PC-9 (cell line): ENCODE measurements around the gene STX5. TPM values are rescaled to one million over a fixed set of nuclear protein-coding genes. Genes with fewer than 3 reads are reported as not detected.

ENCODE experiments used
- Bru-seq: library from RNA; stranded (reverse); fragments of 400-500 nt; gene quantifications from one replicate; lab custom pipeline; 2021; lab: Mats Ljungman, UMichigan
- BruChase-seq, 2 experiments: library from RNA; stranded (reverse); fragments of 400-500 nt; gene quantifications; one replicate each; lab custom pipeline; 2021; lab: Mats Ljungman, UMichigan
- BruUV-seq: library from RNA; stranded (reverse); fragments of 400-500 nt; replicated peaks from 2 replicates; lab custom pipeline; 2021; lab: Mats Ljungman, UMichigan
- CTCF ChIA-PET: fragments of 300-600 bp; sonication (Branson Sonifier 250); formaldehyde crosslinking; loops from one replicate; lab custom pipeline; 2022; ENCODE audit warnings: antibody characterized with exemption; lab: Charles Lee
- POLR2A ChIA-PET: fragments of 300-600 bp; sonication (Branson Sonifier 250); formaldehyde crosslinking; loops from one replicate; lab custom pipeline; 2022; ENCODE audit warnings: antibody characterized with exemption; ENCODE audit not compliant: unreplicated experiment; lab: Charles Lee
- DNase-seq, 2 experiments: peaks; one replicate each; pipeline versions ENCODE4 v3.0.0 to v3.0.0-alpha.2; 2015 to 2022; ENCODE audit warnings: mixed read lengths in 1 of 2
- H2AFZ ChIP-seq: fragments of 200-600 bp; sonication (generic); 2 replicates; pipeline ENCODE4 v1.8.1; 2017; ENCODE audit warnings: antibody characterized with exemption
- H3F3A ChIP-seq: fragments of 200-600 bp; sonication (generic); 2 replicates; pipeline ENCODE4 v1.8.1; 2017; ENCODE audit warnings: antibody characterized with exemption, mild to moderate bottlenecking, low read depth; ENCODE audit not compliant: insufficient read depth
- H3K27ac ChIP-seq: fragments of 200-600 bp; sonication (generic); 2 replicates; pipeline ENCODE4 v1.6.1; 2016; ENCODE audit warnings: mixed run types
- H3K27me3 ChIP-seq: fragments of 200-600 bp; sonication (generic); 2 replicates; pipeline ENCODE4 v1.6.1; 2016; ENCODE audit warnings: low read depth, mixed run types; ENCODE audit not compliant: insufficient read depth
- H3K36me3 ChIP-seq: fragments of 200-600 bp; sonication (generic); 2 replicates; pipeline ENCODE4 v1.6.1; 2016; ENCODE audit warnings: low read depth, mixed run types
- H3K4me1 ChIP-seq: fragments of 200-600 bp; sonication (generic); replicated peaks from 2 replicates; pipeline ENCODE4 v1.6.1; 2016; ENCODE audit warnings: mixed run types; ENCODE audit not compliant: insufficient read depth
- H3K4me2 ChIP-seq: fragments of 200-600 bp; sonication (generic); 2 replicates; pipeline ENCODE4 v1.6.1; 2017; ENCODE audit warnings: mixed run types
- H3K4me3 ChIP-seq: fragments of 200-600 bp; sonication (generic); 2 replicates; pipeline ENCODE4 v1.6.1; 2016; ENCODE audit warnings: mixed run types
- H3K79me2 ChIP-seq: fragments of 200-600 bp; sonication (generic); 2 replicates; pipeline ENCODE4 v1.6.1; 2017; ENCODE audit warnings: low read depth, mixed run types
- H3K9me2 ChIP-seq: fragments of 200-600 bp; sonication (generic); 2 replicates; pipeline ENCODE4 v1.8.1; 2017; ENCODE audit warnings: mild to moderate bottlenecking; ENCODE audit not compliant: insufficient read depth
- H3K9me3 ChIP-seq: fragments of 200-600 bp; sonication (generic); 2 replicates; pipeline ENCODE4 v1.8.1; 2016; ENCODE audit warnings: low read depth; ENCODE audit not compliant: insufficient read depth
- H4K20me1 ChIP-seq: fragments of 200-600 bp; sonication (generic); 2 replicates; pipeline ENCODE4 v1.8.1; 2017; ENCODE audit not compliant: insufficient read depth
- CTCF ChIP-seq: fragments of 200-600 bp; sonication (generic); conservative IDR thresholded peaks from 2 replicates; pipeline ENCODE4 v1.6.1; 2017; ENCODE audit warnings: mixed run types, antibody characterized with exemption, mild to moderate bottlenecking, moderate library complexity
- EZH2 ChIP-seq: fragments of 200-600 bp; sonication (generic); IDR thresholded peaks from 2 replicates; pipeline ENCODE4 v1.8.0; 2017; ENCODE audit warnings: antibody characterized with exemption, low read depth
- intact Hi-C: fragments of 100-400 bp; cut with micrococcal nuclease; formaldehyde crosslinking; loops from one replicate; pipeline ENCODE4 v1.10.0; 2022; ENCODE audit not compliant: unreplicated experiment
- long read RNA-seq: library from polyadenylated mRNA; stranded (forward); transcript quantifications from one replicate; pipeline ENCODE4 v2.0.0, GENCODE V29; 2022
- total RNA-seq: library from RNA; stranded (reverse); gene quantifications from 2 replicates; pipeline ENCODE4 v1.2.3, GENCODE V29; 2021

STX5 gene
- total RNA-seq (61.9 and 65.8 TPM in 2 replicates), Bru-seq, nascent RNA (percentile 89 among the genes with signal in this experiment), BruChase-seq, experiment 1, labeled RNA remaining after a 2-hour chase (percentile 87 among the genes with signal in this experiment), BruChase-seq, experiment 2, labeled RNA remaining after a 6-hour chase (percentile 88 among the genes with signal in this experiment)
- long read RNA-seq, transcript STX5-201 (11 exons, 1,794 nt) = major isoform, 53 of 81 reads
- long read RNA-seq, partial matches to known transcripts = 25 of 81 reads
- long read RNA-seq, other reads (novel, unspliced or antisense) = 2 of 81 reads

GRCh38 chr11:62831520-62832335, at the start of gene STX5:
STX5 (minus strand) TSS chr11:62832051; CDS start chr11:62831243, 808 bp downstream.
- intact Hi-C loops = loop anchor here (1.0 to 2.0 kb wide), 4 partner anchors 8 to 451 kb away; partner anchors contain the start of genes NXF1, TMEM179B and WDR74

GRCh38 chr11:62880803-62881578, 49.1 kb upstream of the STX5 start, which contains the start of gene SLC3A2:
SLC3A2 (plus strand) TSS chr11:62880896; CDS start chr11:62881024, 128 bp downstream.
- Histone ChIP-seq H3F3A (peaks cover 87% of the 10 kb centered on the region), H3K9me3 (no peaks in the 10 kb centered on the region), H3K9me2 (no peaks in the 10 kb centered on the region), H3K4me2 (peak within 1 kb of the TSS; percentile 99), H3K27me3 (no peaks in the 10 kb centered on the region), H2AFZ (peak within 1 kb of the TSS; percentile 53; the same call in 1 of the 2 replicates), H4K20me1 (peaks cover 39% of the 10 kb centered on the region), H3K36me3 (peaks cover 45% of the 10 kb centered on the region), H3K4me1 (peaks cover 48% of the 10 kb centered on the region), H3K79me2 (peaks cover 88% of the 10 kb centered on the region), H3K27ac (peak within 1 kb of the TSS; percentile 96), H3K4me3 (peak within 1 kb of the TSS; percentile 69)
- DNase-seq = peak; percentile 85 to 90
- BruUV-seq = TSS peak; percentile 55
- POLR2A ChIA-PET = interaction anchor here (0.5 to 1.4 kb wide), 6 partner anchors 9 to 686 kb away, joined by 3 to 10 read pairs (median 6); partner anchors contain the start of genes EEF1G and TUT1
- CTCF ChIA-PET = interaction anchor here (0.8 to 1.9 kb wide), 5 partner anchors 41 to 490 kb away, joined by 3 to 6 read pairs (median 4); partner anchors contain the start of genes TEX54, TUT1 and ZBTB3
- intact Hi-C loops = loop anchor here (1.0 to 5.0 kb wide), 6 partner anchors 40 to 484 kb away; partner anchors contain the start of genes EML3, HNRNPUL2, ROM1 and TMEM179B
- TF ChIP-seq CTCF (peak; percentile 68), EZH2 (no peak)

More at GRCh38 chr11:62831520-62832335, at the start of gene STX5:
- Histone ChIP-seq H3K27me3 (no peaks in the 10 kb centered on the region), H3F3A (peaks cover 33% of the 10 kb centered on the region), H2AFZ (peak within 1 kb of the TSS; percentile 76), H3K27ac (peak within 1 kb of the TSS; percentile 77), H3K4me1 (peaks cover 22% of the 10 kb centered on the region), H3K4me3 (peak within 1 kb of the TSS; percentile 100), H3K79me2 (peaks cover 64% of the 10 kb centered on the region), H3K4me2 (peak within 1 kb of the TSS; percentile 100), H3K9me3 (no peaks in the 10 kb centered on the region), H3K9me2 (no peaks in the 10 kb centered on the region), H4K20me1 (peaks cover 24% of the 10 kb centered on the region), H3K36me3 (peaks cover 34% of the 10 kb centered on the region)
- ChIA-PET CTCF (interaction anchor here (0.6 kb wide), 1 partner anchor 701 kb away, joined by 3 read pairs; no protein-coding TSS in a partner anchor), POLR2A (interaction anchor here (0.6 to 1.3 kb wide), 10 partner anchors 10 to 276 kb away, joined by 3 to 19 read pairs (median 8); partner anchors contain the start of genes C11orf98, CSKMT, HNRNPUL2 and ZBTB3)
- no TSS peak for BruUV-seq
- peak; percentile 96 to 99 for DNase-seq
- TF ChIP-seq CTCF = no peak
